ENCODE data around the gene TM9SF3. TPM values are rescaled to one million over a fixed set of nuclear protein-coding genes. Genes with fewer than 3 reads are reported as not detected.

Gene TM9SF3
- total and polyA plus RNA-seq, 2 donors (not counting 1 experiment from before 2014, with no cell fraction given) = 6.9 to 63.4 TPM

DNA sequence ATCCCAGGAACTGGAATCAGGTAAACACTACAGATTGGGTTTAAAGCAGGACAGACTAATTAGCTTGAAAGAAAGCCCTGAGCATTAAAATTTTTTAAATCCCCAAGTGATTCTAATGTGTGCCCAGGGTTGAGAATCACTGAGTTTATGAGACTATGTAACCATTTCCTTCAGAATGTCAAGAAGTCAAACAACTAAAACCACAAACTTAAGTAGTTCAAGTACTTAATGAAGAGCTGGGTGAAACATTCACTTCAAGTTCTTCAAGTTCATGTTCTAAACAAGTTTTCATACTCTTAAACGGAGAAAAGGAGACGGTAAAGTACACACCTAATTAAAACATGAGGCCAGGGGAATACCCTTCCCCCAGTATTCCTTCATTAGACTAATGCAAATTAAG is 44.9 kb downstream of the TM9SF3 start:
- Mint-ChIP-seq H3K27me3 (no peaks in the 10 kb centered on the region), H3K4me1 (no peaks in the 10 kb centered on the region), H3K9me3 (ENCODE audit: insufficient read depth) (no peaks in the 10 kb centered on the region), H3K27ac (peak overlapping the region; percentile 53), H3K4me3 (no peak overlapping the region)
- Histone ChIP-seq H4K20me1 (ENCODE audit: control insufficient read depth, insufficient read depth, low read length, poor library complexity, severe bottlenecking) (peaks cover 9% of the 10 kb centered on the region), H3K4me3 (ENCODE audit: control extremely low read depth in 1 of 5, extremely low read depth in 1 of 5, insufficient read depth in 1 of 5, low read depth in 2 of 5, low read length in 4 of 5) (no peak overlapping the region), H3K79me2 (ENCODE audit: control insufficient read depth, insufficient read depth, low read length) (no peaks in the 10 kb centered on the region), H3K27me3 (replicated peaks in 1 of 4; ENCODE audit: control extremely low read depth in 1 of 4, control insufficient read depth in 3 of 4, insufficient read depth in 4 of 4, low read length in 3 of 4) (no peaks in the 10 kb centered on the region), H3K9me3 (ENCODE audit: control extremely low read depth in 1 of 3, control insufficient read depth in 2 of 3, insufficient read depth in 1 of 3, low read length in 2 of 3) (no peaks in the 10 kb centered on the region), H3K4me1 (ENCODE audit: control insufficient read depth in 2 of 2, insufficient read depth in 2 of 2, low read length in 2 of 2) (no peaks in the 10 kb centered on the region), H3K27ac (ENCODE audit: low read length in 2 of 2) (no peak overlapping the region), H3K4me2 (replicated peaks; ENCODE audit: low read depth, low read length, poor library complexity, severe bottlenecking) (no peak overlapping the region), H3K36me3 (replicated peaks in 1 of 2; ENCODE audit: control extremely low read depth in 1 of 2, control insufficient read depth in 1 of 2, extremely low read depth in 1 of 2, insufficient read depth in 2 of 2, low read length in 1 of 2) (peaks cover 13 to 54% of the 10 kb centered on the region in 2 experiments), H2AFZ (ENCODE audit: insufficient read depth, low read depth, low read length, poor library complexity, severe bottlenecking) (no peak overlapping the region), H3K9ac (ENCODE audit: low read length) (no peak overlapping the region)
- TF ChIP-seq, protein P1, sequence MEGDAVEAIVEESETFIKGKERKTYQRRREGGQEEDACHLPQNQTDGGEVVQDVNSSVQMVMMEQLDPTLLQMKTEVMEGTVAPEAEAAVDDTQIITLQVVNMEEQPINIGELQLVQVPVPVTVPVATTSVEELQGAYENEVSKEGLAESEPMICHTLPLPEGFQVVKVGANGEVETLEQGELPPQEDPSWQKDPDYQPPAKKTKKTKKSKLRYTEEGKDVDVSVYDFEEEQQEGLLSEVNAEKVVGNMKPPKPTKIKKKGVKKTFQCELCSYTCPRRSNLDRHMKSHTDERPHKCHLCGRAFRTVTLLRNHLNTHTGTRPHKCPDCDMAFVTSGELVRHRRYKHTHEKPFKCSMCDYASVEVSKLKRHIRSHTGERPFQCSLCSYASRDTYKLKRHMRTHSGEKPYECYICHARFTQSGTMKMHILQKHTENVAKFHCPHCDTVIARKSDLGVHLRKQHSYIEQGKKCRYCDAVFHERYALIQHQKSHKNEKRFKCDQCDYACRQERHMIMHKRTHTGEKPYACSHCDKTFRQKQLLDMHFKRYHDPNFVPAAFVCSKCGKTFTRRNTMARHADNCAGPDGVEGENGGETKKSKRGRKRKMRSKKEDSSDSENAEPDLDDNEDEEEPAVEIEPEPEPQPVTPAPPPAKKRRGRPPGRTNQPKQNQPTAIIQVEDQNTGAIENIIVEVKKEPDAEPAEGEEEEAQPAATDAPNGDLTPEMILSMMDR (IDR thresholded peaks at IDR 0.05) = no peak
- no peak for ATAC-seq (ENCODE audit: low read depth)
- no peak for DNase-seq
- POLR2A ChIA-PET = no interaction called here
- CTCF ChIA-PET = no interaction called here
- no CpG with 5 or more reads among the region's 2 CpGs for WGBS (ENCODE audit: insufficient coverage)
- intact Hi-C loops (cut with micrococcal nuclease) = no loop called here

DNA sequence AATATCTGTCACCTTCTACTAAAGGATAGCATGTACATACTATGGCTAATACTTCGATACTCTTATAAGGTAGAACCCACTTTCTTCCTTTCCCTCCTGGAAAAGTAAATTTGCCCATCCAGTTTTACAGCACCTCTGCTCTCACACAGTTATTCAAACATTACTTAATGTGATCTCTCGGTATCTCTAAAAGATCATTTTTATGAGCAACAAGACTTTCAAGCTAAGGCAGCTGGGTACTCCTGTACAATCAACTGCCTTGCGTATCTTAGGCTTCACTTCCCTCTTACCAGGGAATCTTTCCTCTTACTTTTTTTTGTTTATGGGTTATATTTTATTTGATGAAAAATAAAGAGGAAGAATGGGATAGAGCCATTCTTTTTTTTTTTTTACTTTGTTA is 46.6 kb downstream of the TM9SF3 start:
- 100% methylated on average over 1 of the region's 3 CpGs for WGBS (ENCODE audit: insufficient coverage)
- Mint-ChIP-seq H3K4me3 (no peak overlapping the region), H3K27me3 (no peaks in the 10 kb centered on the region), H3K27ac (no peak overlapping the region), H3K4me1 (peaks cover 11% of the 10 kb centered on the region), H3K9me3 (ENCODE audit: insufficient read depth) (no peaks in the 10 kb centered on the region)
- TF ChIP-seq, protein P1 (IDR thresholded peaks at IDR 0.05) = no peak
- no peak for TF ChIP-seq EZH2 (IDR thresholded peaks at IDR 0.05; ENCODE audit: borderline replicate concordance, insufficient read depth, low read depth, low read length, poor library complexity, severe bottlenecking)
- DNase-seq (no peak), ATAC-seq (ENCODE audit: low read depth) (no peak)
- intact Hi-C loops (cut with micrococcal nuclease) = no loop called here
- H3K4me1 ChIP-seq (ENCODE audit: control insufficient read depth in 2 of 2, insufficient read depth in 2 of 2, low read length in 2 of 2) = peaks cover 0 to 5% of the 10 kb centered on the region in 2 donors
- H3K27ac ChIP-seq (ENCODE audit: low read length in 2 of 2) = no peak overlapping the region
- peaks cover 5% of the 10 kb centered on the region for H3K79me2 ChIP-seq (ENCODE audit: control insufficient read depth, insufficient read depth, low read length)
- peaks cover 10 to 38% of the 10 kb centered on the region in 2 experiments for H3K36me3 ChIP-seq (replicated peaks in 1 of 2; ENCODE audit: control extremely low read depth in 1 of 2, control insufficient read depth in 1 of 2, extremely low read depth in 1 of 2, insufficient read depth in 2 of 2, low read length in 1 of 2)
- no peaks in the 10 kb centered on the region for H3K9me3 ChIP-seq (ENCODE audit: control extremely low read depth in 1 of 3, control insufficient read depth in 2 of 3, insufficient read depth in 1 of 3, low read length in 2 of 3)
- peaks cover 24% of the 10 kb centered on the region for H4K20me1 ChIP-seq (ENCODE audit: control insufficient read depth, insufficient read depth, low read length, poor library complexity, severe bottlenecking)
- ChIA-PET CTCF (no interaction called here), POLR2A (no interaction called here)
- H3K4me3 ChIP-seq (ENCODE audit: control extremely low read depth in 1 of 5, extremely low read depth in 1 of 5, insufficient read depth in 1 of 5, low read depth in 2 of 5, low read length in 4 of 5) = no peak overlapping the region
- no peak overlapping the region for H2AFZ ChIP-seq (ENCODE audit: insufficient read depth, low read depth, low read length, poor library complexity, severe bottlenecking)
- H3K9ac ChIP-seq (ENCODE audit: low read length) = no peak overlapping the region
- H3K27me3 ChIP-seq (replicated peaks in 1 of 4; ENCODE audit: control extremely low read depth in 1 of 4, control insufficient read depth in 3 of 4, insufficient read depth in 4 of 4, low read length in 3 of 4) = no peaks in the 10 kb centered on the region
- no peak overlapping the region for H3K4me2 ChIP-seq (replicated peaks; ENCODE audit: low read depth, low read length, poor library complexity, severe bottlenecking)
